HepG2 (cell line): Measurements from ENCODE around the gene CNTN5. TPM values are rescaled to one million over a fixed set of nuclear protein-coding genes. Genes with fewer than 3 reads are reported as not detected.

Source experiments
- ATAC-seq: fragments of 200-7000 bp; cut with Tn5 transposase; 3 replicates; pipeline ENCODE4 v1.9.1; 2020; ENCODE audit warnings: mild to moderate bottlenecking, moderate library complexity
- BruUV-seq: library from RNA; stranded (reverse); fragments of 400-500 nt; replicated peaks from 2 replicates; lab custom pipeline; 2021; lab: Mats Ljungman, UMichigan
- CTCF ChIA-PET: fragments of 300-600 bp; formaldehyde crosslinking; extraction: SDS; loops from one replicate; lab custom pipeline; 2021; ENCODE audit warnings: low total read pairs, inconsistent platforms, low intra/inter-chr PET ratio; lab: Yijun Ruan, JAX
- POLR2A ChIA-PET: fragments of 350-600 bp; sonication (Branson Sonifier 250); formaldehyde crosslinking; loops from one replicate; lab custom pipeline; 2020; ENCODE audit warnings: antibody characterized with exemption, inconsistent platforms; lab: Yijun Ruan, JAX
- DNase-seq: peaks from one replicate; pipeline ENCODE4 v3.0.0-alpha.2; 2015; ENCODE audit warnings: low spot score
- FAIRE-seq: peaks from 3 replicates; lab custom pipeline; 2011; peaks lifted over from hg19 to GRCh38; lab: Jason Lieb, UNC
- H2AFZ ChIP-seq: one replicate; pipeline ENCODE4 v1.6.1; 2011; ENCODE audit warnings: low read length, inconsistent platforms
- H3K27ac ChIP-seq: fragments of 300-600 bp; 3 replicates; pipeline ENCODE4 v1.8.0; 2011; ENCODE audit warnings: mixed run types, mild to moderate bottlenecking, mixed read lengths, low read length, inconsistent platforms; ENCODE audit not compliant: insufficient read depth; ENCODE audit errors: extremely low read length
- H3K27me3 ChIP-seq, 2 experiments: fragments of 200-600 bp in 1 of 2; 2 replicates in 1 of 2; 3 replicates in 1 of 2; pipeline versions ENCODE4 v1.6.0 to v1.8.0; 2011; ENCODE audit warnings: low read length in 2 of 2, mild to moderate bottlenecking in 2 of 2, moderate library complexity in 2 of 2, inconsistent platforms in 1 of 2; ENCODE audit not compliant: insufficient read depth in 2 of 2, control insufficient read depth in 1 of 2
- H3K36me3 ChIP-seq, 2 experiments: fragments of 200-600 bp in 1 of 2; replicated peaks in 1 of 2; 2 replicates in 1 of 2; 3 replicates in 1 of 2; pipeline versions ENCODE4 v1.5.1 to v1.8.0; 2011; ENCODE audit warnings: low read length in 2 of 2, inconsistent platforms in 1 of 2; ENCODE audit not compliant: insufficient read depth in 2 of 2, control insufficient read depth in 1 of 2
- H3K4me1 ChIP-seq: 2 replicates; pipeline ENCODE4 v1.5.1; 2012; ENCODE audit warnings: low read length, inconsistent platforms; ENCODE audit not compliant: insufficient read depth
- H3K4me2 ChIP-seq: 2 replicates; pipeline ENCODE4 v1.6.0; 2011; ENCODE audit warnings: low read depth, low read length, inconsistent platforms
- H3K4me3 ChIP-seq, 3 experiments: fragments of 200-600 bp in 1 of 3; sonication (generic), shearing (Covaris generic) in 1 of 3; replicated peaks in 1 of 3; 2 replicates each; pipeline ENCODE4 v1.5.1; 2011 to 2016; ENCODE audit warnings: low read length in 3 of 3, inconsistent platforms in 2 of 3, low read depth in 2 of 3, mild to moderate bottlenecking in 2 of 3, control low read depth in 1 of 3, mixed read lengths in 1 of 3; ENCODE audit not compliant: insufficient read depth in 1 of 3
- H3K79me2 ChIP-seq: one replicate; pipeline ENCODE4 v1.6.1; 2011; ENCODE audit warnings: low read length, inconsistent platforms; ENCODE audit not compliant: insufficient read depth
- H3K9ac ChIP-seq: 2 replicates; pipeline ENCODE4 v1.6.0; 2011; ENCODE audit warnings: mild to moderate bottlenecking, low read depth, low read length, inconsistent platforms; ENCODE audit not compliant: insufficient read depth
- H3K9me3 ChIP-seq: 2 replicates; pipeline ENCODE4 v1.5.1; 2012; ENCODE audit warnings: mild to moderate bottlenecking, low read length
- H4K20me1 ChIP-seq: 2 replicates; pipeline ENCODE4 v1.6.0; 2011; ENCODE audit warnings: inconsistent platforms, mild to moderate bottlenecking, low read length, moderate library complexity; ENCODE audit not compliant: insufficient read depth
- DMAP1 ChIP-seq: IDR thresholded peaks from 2 replicates; pipeline ENCODE4 v1.6.1; 2016
- HDAC2 ChIP-seq: sonication (generic); formaldehyde crosslinking; IDR thresholded peaks from 2 replicates; pipeline ENCODE4 v1.4.0; 2020; ENCODE audit warnings: missing genetic modification reagents
- ISX ChIP-seq: sonication (generic); formaldehyde crosslinking; conservative IDR thresholded peaks from 2 replicates; pipeline ENCODE4 v1.5.0; 2020; ENCODE audit warnings: missing genetic modification reagents
- NFIB ChIP-seq: sonication (generic); formaldehyde crosslinking; IDR thresholded peaks from 2 replicates; pipeline ENCODE4 v1.9.0; 2021; ENCODE audit warnings: missing genetic modification reagents, mild to moderate bottlenecking, borderline replicate concordance
- NFKB2 ChIP-seq: sonication (generic); formaldehyde crosslinking; IDR thresholded peaks from 2 replicates; pipeline ENCODE4 v1.4.0; 2020; ENCODE audit warnings: missing genetic modification reagents, borderline replicate concordance
- PAF1 ChIP-seq: IDR thresholded peaks from 2 replicates; pipeline ENCODE4 v1.6.1; 2016; ENCODE audit warnings: missing genetic modification reagents, missing compliant biosample characterization
- PPARG ChIP-seq: conservative IDR thresholded peaks from 2 replicates; pipeline ENCODE4 v1.6.1; 2016; ENCODE audit warnings: missing biosample characterization, missing genetic modification reagents
- SMAD9 ChIP-seq: sonication (generic); formaldehyde crosslinking; IDR thresholded peaks from 2 replicates; pipeline ENCODE4 v1.5.1; 2020; ENCODE audit warnings: mild to moderate bottlenecking, missing genetic modification reagents
- ZFP41 ChIP-seq: sonication (generic); formaldehyde crosslinking; IDR thresholded peaks from 2 replicates; pipeline ENCODE4 v1.4.0; 2020; ENCODE audit warnings: mild to moderate bottlenecking, missing genetic modification reagents, borderline replicate concordance
- ZNF138 ChIP-seq: sonication (generic); formaldehyde crosslinking; IDR thresholded peaks from 2 replicates; pipeline ENCODE4 v1.5.0; 2020; ENCODE audit warnings: mild to moderate bottlenecking, low read depth, missing genetic modification reagents
- in situ Hi-C: cut with HindIII; loops from 2 replicates; pipeline ENCODE4 v1.10.0; 2017; ENCODE audit warnings: low pct_unique_long_range_greater_than_20kb; ENCODE audit not compliant: extremely low pct_ligation_motif_present
- intact Hi-C: fragments of 100-400 bp; cut with micrococcal nuclease; formaldehyde crosslinking; loops from one replicate; pipeline ENCODE4 v1.10.0; 2022; ENCODE audit not compliant: unreplicated experiment
- polyA plus RNA-seq, 8 experiments: library from polyadenylated mRNA; depleted of rRNA in 3 of 8; stranded (reverse) in 7 of 8; unstranded in 1 of 8; fragments of >200 nt; fragmentation: Illumina TruSeq in 4 of 8; extraction: Trizol in 4 of 8; gene quantifications; 2 replicates each; pipeline versions ENCODE4 v1.2.1 to v1.2.3, GENCODE V29; 2011 to 2016; ENCODE audit warnings: low read depth in 4 of 8, missing spikeins in 1 of 8, mixed read lengths in 1 of 8; ENCODE audit not compliant: insufficient read depth in 1 of 8
- total RNA-seq, 5 experiments: library from RNA; depleted of rRNA; stranded (reverse); fragments of >200 nt; fragmentation: Illumina TruSeq; extraction: Trizol; gene quantifications; 2 replicates each; pipeline ENCODE4 v1.2.3, GENCODE V29; 2016; ENCODE audit warnings: low read depth in 1 of 5
- TF ChIP-seq, protein P1 (sequence below): sonication (generic); formaldehyde crosslinking; IDR thresholded peaks from 2 replicates; pipeline ENCODE4 v1.4.0; 2020; ENCODE audit warnings: missing genetic modification reagents
- TF ChIP-seq, protein P2 (sequence below): sonication (generic); formaldehyde crosslinking; IDR thresholded peaks from 2 replicates; pipeline ENCODE4 v1.8.0; 2022; ENCODE audit warnings: missing genetic modification reagents, low read depth, mild to moderate bottlenecking, borderline replicate concordance
- TF ChIP-seq, protein P3 (sequence below): sonication (generic); formaldehyde crosslinking; IDR thresholded peaks from 2 replicates; pipeline ENCODE4 v1.4.0; 2020; ENCODE audit warnings: mild to moderate bottlenecking, missing genetic modification reagents
- TF ChIP-seq, protein P4 (sequence below): sonication (generic); formaldehyde crosslinking; conservative IDR thresholded peaks from 2 replicates; pipeline ENCODE4 v1.4.0; 2020; ENCODE audit warnings: mild to moderate bottlenecking, missing genetic modification reagents, moderate library complexity
- TF ChIP-seq, protein P5 (sequence below): sonication (generic); formaldehyde crosslinking; IDR thresholded peaks from 2 replicates; pipeline ENCODE4 v1.4.0; 2020; ENCODE audit warnings: mild to moderate bottlenecking, missing genetic modification reagents, borderline replicate concordance
- TF ChIP-seq, protein P6 (sequence below): sonication (generic); formaldehyde crosslinking; IDR thresholded peaks from 2 replicates; pipeline ENCODE4 v1.5.0; 2020; ENCODE audit warnings: missing genetic modification reagents

The CNTN5 gene
- total and polyA plus RNA-seq, 2 of the 13 experiments (the other 11 are each of a cell fraction or from before 2014, with no cell fraction given): not detected

DNA sequence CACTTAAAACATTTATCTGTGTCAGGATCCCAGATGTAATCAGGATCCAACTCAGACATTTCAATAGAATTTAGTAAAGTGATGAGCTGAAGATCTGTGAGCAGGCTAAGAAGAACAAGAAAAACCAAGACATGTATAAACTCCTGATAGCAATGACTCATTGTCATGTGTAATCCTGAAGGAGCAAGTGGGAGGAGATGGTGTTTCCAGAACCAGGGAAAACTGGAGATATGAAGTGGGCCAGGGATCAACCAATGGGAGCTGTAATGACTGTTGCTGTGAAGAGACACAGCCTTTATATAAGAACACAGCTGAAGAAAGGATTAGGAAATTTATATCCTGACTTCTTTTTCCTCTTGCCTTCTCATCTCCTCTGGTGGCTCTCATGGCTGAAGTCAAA, 983.8 kb downstream of the CNTN5 start:
- intact Hi-C loops: no loop called here
- CTCF ChIA-PET: no interaction called here
- ATAC-seq (no peak), DNase-seq (no peak), FAIRE-seq (no peak)
- Histone ChIP-seq H3K79me2 (no peaks in the 10 kb centered on the region), H3K27me3 (no peaks in the 10 kb centered on the region), H2AFZ (no peak overlapping the region), H3K9me3 (peaks cover 30% of the 10 kb centered on the region), H3K36me3 (no peaks in the 10 kb centered on the region), H3K27ac (no peak overlapping the region), H3K4me2 (no peak overlapping the region), H3K4me3 (no peak overlapping the region), H3K9ac (no peak overlapping the region), H3K4me1 (no peaks in the 10 kb centered on the region), H4K20me1 (no peaks in the 10 kb centered on the region)
- in situ Hi-C loops: no loop called here
- POLR2A ChIA-PET: no interaction called here
- BruUV-seq: no TSS peak
- TF ChIP-seq HDAC2 (CRISPR knock-in tag) (no peak), NFIB (CRISPR knock-in tag) (no peak), ZFP41 (no peak), ISX (CRISPR knock-in tag) (no peak), DMAP1 (CRISPR knock-in tag) (no peak), SMAD9 (CRISPR knock-in tag) (no peak), PAF1 (no peak), NFKB2 (CRISPR knock-in tag) (no peak), PPARG (CRISPR knock-in tag) (no peak), ZNF138 (no peak)
- TF ChIP-seq, protein P1, sequence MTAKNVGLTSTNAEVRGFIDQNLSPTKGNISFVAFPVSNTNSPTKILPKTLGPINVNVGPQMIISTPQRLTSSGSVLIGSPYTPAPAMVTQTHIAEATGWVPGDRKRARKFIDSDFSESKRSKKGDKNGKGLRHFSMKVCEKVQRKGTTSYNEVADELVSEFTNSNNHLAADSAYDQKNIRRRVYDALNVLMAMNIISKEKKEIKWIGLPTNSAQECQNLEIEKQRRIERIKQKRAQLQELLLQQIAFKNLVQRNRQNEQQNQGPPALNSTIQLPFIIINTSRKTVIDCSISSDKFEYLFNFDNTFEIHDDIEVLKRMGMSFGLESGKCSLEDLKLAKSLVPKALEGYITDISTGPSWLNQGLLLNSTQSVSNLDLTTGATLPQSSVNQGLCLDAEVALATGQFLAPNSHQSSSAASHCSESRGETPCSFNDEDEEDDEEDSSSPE (CRISPR knock-in tag): no peak
- TF ChIP-seq, protein P2, sequence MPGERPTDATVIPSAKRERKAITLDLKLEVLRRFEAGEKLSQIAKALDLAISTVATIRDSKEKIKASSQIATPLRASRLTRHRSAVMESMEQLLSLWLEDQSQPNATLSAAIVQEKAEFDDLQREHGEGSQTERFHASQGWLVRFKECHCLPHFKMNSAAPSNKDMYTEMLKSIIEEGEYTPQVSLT: no peak
- TF ChIP-seq, protein P3, sequence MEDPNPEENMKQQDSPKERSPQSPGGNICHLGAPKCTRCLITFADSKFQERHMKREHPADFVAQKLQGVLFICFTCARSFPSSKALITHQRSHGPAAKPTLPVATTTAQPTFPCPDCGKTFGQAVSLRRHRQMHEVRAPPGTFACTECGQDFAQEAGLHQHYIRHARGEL (CRISPR knock-in tag): no peak
- TF ChIP-seq, protein P4, sequence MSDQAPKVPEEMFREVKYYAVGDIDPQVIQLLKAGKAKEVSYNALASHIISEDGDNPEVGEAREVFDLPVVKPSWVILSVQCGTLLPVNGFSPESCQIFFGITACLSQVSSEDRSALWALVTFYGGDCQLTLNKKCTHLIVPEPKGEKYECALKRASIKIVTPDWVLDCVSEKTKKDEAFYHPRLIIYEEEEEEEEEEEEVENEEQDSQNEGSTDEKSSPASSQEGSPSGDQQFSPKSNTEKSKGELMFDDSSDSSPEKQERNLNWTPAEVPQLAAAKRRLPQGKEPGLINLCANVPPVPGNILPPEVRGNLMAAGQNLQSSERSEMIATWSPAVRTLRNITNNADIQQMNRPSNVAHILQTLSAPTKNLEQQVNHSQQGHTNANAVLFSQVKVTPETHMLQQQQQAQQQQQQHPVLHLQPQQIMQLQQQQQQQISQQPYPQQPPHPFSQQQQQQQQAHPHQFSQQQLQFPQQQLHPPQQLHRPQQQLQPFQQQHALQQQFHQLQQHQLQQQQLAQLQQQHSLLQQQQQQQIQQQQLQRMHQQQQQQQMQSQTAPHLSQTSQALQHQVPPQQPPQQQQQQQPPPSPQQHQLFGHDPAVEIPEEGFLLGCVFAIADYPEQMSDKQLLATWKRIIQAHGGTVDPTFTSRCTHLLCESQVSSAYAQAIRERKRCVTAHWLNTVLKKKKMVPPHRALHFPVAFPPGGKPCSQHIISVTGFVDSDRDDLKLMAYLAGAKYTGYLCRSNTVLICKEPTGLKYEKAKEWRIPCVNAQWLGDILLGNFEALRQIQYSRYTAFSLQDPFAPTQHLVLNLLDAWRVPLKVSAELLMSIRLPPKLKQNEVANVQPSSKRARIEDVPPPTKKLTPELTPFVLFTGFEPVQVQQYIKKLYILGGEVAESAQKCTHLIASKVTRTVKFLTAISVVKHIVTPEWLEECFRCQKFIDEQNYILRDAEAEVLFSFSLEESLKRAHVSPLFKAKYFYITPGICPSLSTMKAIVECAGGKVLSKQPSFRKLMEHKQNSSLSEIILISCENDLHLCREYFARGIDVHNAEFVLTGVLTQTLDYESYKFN (CRISPR knock-in tag): no peak
- TF ChIP-seq, protein P5, sequence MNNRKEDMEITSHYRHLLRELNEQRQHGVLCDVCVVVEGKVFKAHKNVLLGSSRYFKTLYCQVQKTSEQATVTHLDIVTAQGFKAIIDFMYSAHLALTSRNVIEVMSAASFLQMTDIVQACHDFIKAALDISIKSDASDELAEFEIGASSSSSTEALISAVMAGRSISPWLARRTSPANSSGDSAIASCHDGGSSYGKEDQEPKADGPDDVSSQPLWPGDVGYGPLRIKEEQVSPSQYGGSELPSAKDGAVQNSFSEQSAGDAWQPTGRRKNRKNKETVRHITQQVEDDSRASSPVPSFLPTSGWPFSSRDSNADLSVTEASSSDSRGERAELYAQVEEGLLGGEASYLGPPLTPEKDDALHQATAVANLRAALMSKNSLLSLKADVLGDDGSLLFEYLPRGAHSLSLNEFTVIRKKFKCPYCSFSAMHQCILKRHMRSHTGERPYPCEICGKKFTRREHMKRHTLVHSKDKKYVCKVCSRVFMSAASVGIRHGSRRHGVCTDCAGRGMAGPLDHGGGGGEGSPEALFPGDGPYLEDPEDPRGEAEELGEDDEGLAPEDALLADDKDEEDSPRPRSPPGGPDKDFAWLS (CRISPR knock-in tag): no peak
- TF ChIP-seq, protein P6, sequence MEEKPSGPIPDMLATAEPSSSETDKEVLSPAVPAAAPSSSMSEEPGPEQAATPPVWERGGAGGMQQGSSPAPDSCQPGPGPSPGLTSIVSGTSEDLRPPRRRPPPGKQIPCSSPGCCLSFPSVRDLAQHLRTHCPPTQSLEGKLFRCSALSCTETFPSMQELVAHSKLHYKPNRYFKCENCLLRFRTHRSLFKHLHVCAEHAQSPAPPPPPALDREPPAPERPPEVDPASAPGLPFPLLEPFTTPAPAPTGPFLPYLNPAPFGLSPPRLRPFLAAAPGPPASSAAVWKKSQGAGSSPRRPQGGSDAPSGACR: no peak
